A673 (cell line): Measurements from ENCODE around the gene FCF1. TPM values are rescaled to one million over a fixed set of nuclear protein-coding genes. Genes with fewer than 3 reads are reported as not detected.

Source experiments
- BruUV-seq: library from RNA; stranded (reverse); fragments of 400-500 nt; replicated peaks from 2 replicates; lab custom pipeline; 2021; lab: Mats Ljungman, UMichigan
- CTCF ChIA-PET: fragments of 300-600 bp; sonication (Branson Sonifier 250); formaldehyde crosslinking; loops from one replicate; lab custom pipeline; 2022; ENCODE audit warnings: antibody characterized with exemption; lab: Charles Lee
- POLR2A ChIA-PET: fragments of 300-600 bp; sonication (Branson Sonifier 250); formaldehyde crosslinking; loops from one replicate; lab custom pipeline; 2022; ENCODE audit warnings: antibody characterized with exemption; ENCODE audit not compliant: low non-redundant PET; lab: Charles Lee
- DNase-seq: peaks from one replicate; pipeline ENCODE4 v3.0.0-alpha.2; 2015; ENCODE audit warnings: low spot score
- H3K27ac ChIP-seq: fragments of 200-600 bp; sonication (generic); 2 replicates; pipeline ENCODE4 v1.5.1; 2016; ENCODE audit warnings: mixed run types, low read depth, mild to moderate bottlenecking, mixed read lengths, antibody characterized with exemption, low read length; ENCODE audit not compliant: poor library complexity, severe bottlenecking
- H3K27me3 ChIP-seq: fragments of 200-600 bp; sonication (generic); replicated peaks from 2 replicates; pipeline ENCODE4 v1.6.1; 2017; ENCODE audit warnings: mixed run types, low read depth, mild to moderate bottlenecking, mixed read lengths, antibody characterized with exemption, low read length; ENCODE audit not compliant: insufficient read depth, poor library complexity
- H3K36me3 ChIP-seq: fragments of 200-600 bp; sonication (generic); 2 replicates; pipeline ENCODE4 v1.6.1; 2016; ENCODE audit warnings: mixed run types, mild to moderate bottlenecking, mixed read lengths, antibody characterized with exemption, low read length; ENCODE audit not compliant: insufficient read depth, poor library complexity, severe bottlenecking
- H3K4me1 ChIP-seq: fragments of 200-600 bp; sonication (generic); 2 replicates; pipeline ENCODE4 v1.6.1; 2017; ENCODE audit warnings: mixed run types, mild to moderate bottlenecking, mixed read lengths, antibody characterized with exemption, low read length; ENCODE audit not compliant: insufficient read depth, poor library complexity, severe bottlenecking
- H3K4me3 ChIP-seq: fragments of 200-600 bp; sonication (generic); 2 replicates; pipeline ENCODE4 v1.5.1; 2016; ENCODE audit warnings: low read depth, mixed run types, mild to moderate bottlenecking, mixed read lengths, low read length; ENCODE audit not compliant: poor library complexity, severe bottlenecking
- H3K9me3 ChIP-seq: fragments of 200-600 bp; sonication (generic); 2 replicates; pipeline ENCODE4 v1.6.1; 2016; ENCODE audit warnings: mixed run types, low read depth, mild to moderate bottlenecking, mixed read lengths, antibody characterized with exemption, low read length; ENCODE audit not compliant: poor library complexity, severe bottlenecking
- CTCF ChIP-seq: fragments of 300-800, 200-600 bp; sonication (generic); conservative IDR thresholded peaks from 2 replicates; pipeline ENCODE4 v1.5.1; 2017; ENCODE audit warnings: low read depth, mild to moderate bottlenecking, antibody characterized with exemption, low read length, moderate library complexity, mixed read lengths
- EZH2 ChIP-seq: fragments of 200-600 bp; sonication (generic); IDR thresholded peaks from 2 replicates; pipeline ENCODE4 v1.6.1; 2017; ENCODE audit warnings: borderline replicate concordance, low read depth, mild to moderate bottlenecking, mixed read lengths, antibody characterized with exemption, low read length; ENCODE audit not compliant: poor library complexity, severe bottlenecking
- intact Hi-C: fragments of 100-400 bp; cut with micrococcal nuclease; formaldehyde crosslinking; loops from one replicate; pipeline ENCODE4 v1.10.0; 2022; ENCODE audit not compliant: unreplicated experiment
- total RNA-seq: library from RNA; stranded (reverse); gene quantifications from 2 replicates; pipeline ENCODE4 v1.2.3, GENCODE V29; 2021

Gene FCF1
- total RNA-seq, 1 experiment from 2014 or later = 74.2 TPM

- ChIA-PET POLR2A (no interaction called here), CTCF (interaction anchor here (0.6 kb wide), 1 partner anchor 65 kb away, joined by 4 read pairs; the partner anchor contains the start of gene YLPM1)
- H3K9me3 ChIP-seq = no peaks in the 10 kb centered on the region
- intact Hi-C loops = no loop called here
- no peak overlapping the region for H3K27ac ChIP-seq
- no peak for TF ChIP-seq EZH2
- TF ChIP-seq CTCF = no peak
- no peak overlapping the region for H3K4me3 ChIP-seq
- DNase-seq = no peak
- H3K27me3 ChIP-seq = no peaks in the 10 kb centered on the region
- no TSS peak for BruUV-seq
- H3K36me3 ChIP-seq = no peaks in the 10 kb centered on the region
- no peaks in the 10 kb centered on the region for H3K4me1 ChIP-seq
Measured at GRCh38 chr14:74698465-74698864, 14.5 kb upstream of the FCF1 start.

- intact Hi-C loops = no loop called here
- no TSS peak for BruUV-seq
- CTCF ChIA-PET = no interaction called here
- H3K36me3 ChIP-seq = no peaks in the 10 kb centered on the region
- TF ChIP-seq EZH2 (no peak), CTCF (no peak)
- H3K9me3 ChIP-seq = no peaks in the 10 kb centered on the region
- H3K27ac ChIP-seq = no peak overlapping the region
- POLR2A ChIA-PET = no interaction called here
- H3K4me1 ChIP-seq = peaks cover 5% of the 10 kb centered on the region
- no peak overlapping the region for H3K4me3 ChIP-seq
- H3K27me3 ChIP-seq = no peaks in the 10 kb centered on the region
- DNase-seq = no peak
Measured at GRCh38 chr14:74702293-74702692, 10.7 kb upstream of the FCF1 start.

GRCh38 chr14:74703043-74703442, 9.9 kb upstream of the FCF1 start:
- no TSS peak for BruUV-seq
- POLR2A ChIA-PET = no interaction called here
- H3K36me3 ChIP-seq = no peaks in the 10 kb centered on the region
- no peaks in the 10 kb centered on the region for H3K27me3 ChIP-seq
- H3K4me1 ChIP-seq = peaks cover 5% of the 10 kb centered on the region
- H3K27ac ChIP-seq = no peak overlapping the region
- CTCF ChIA-PET = no interaction called here
- intact Hi-C loops = no loop called here
- H3K9me3 ChIP-seq = no peaks in the 10 kb centered on the region
- H3K4me3 ChIP-seq = no peak overlapping the region
- no peak for DNase-seq
- no peak for TF ChIP-seq EZH2
- TF ChIP-seq CTCF = no peak
